SK-N-SH treated with all-trans-retinoic acid at 6 μM for 48 hours (cell line): ENCODE measurements around the gene CFAP210.
"Not testable (repeated sequence)": the region's sequence is repeated elsewhere in the genome, so short reads cannot be mapped to it uniquely, and the experiment has no call there.

Source experiments
- ATAC-seq: fragments of 200-7000 bp; cut with Tn5 transposase; 3 replicates; pipeline ENCODE4 v1.9.1; 2020; ENCODE audit warnings: mild to moderate bottlenecking, moderate library complexity
- ARNTL ChIP-seq: fragments of 450-650 bp; formaldehyde crosslinking; IDR thresholded peaks from 2 replicates; pipeline ENCODE4 v1.5.0; 2020; ENCODE audit warnings: low read depth, mild to moderate bottlenecking, moderate library complexity, borderline replicate concordance
- BACH2 ChIP-seq: fragments of 250-450 bp; sonication (Bioruptor Pico); IDR thresholded peaks from 2 replicates; pipeline ENCODE4 v1.9.0; 2021; ENCODE audit warnings: mild to moderate bottlenecking, borderline replicate concordance
- CREB5 ChIP-seq: fragments of 250-450 bp; sonication (Bioruptor Pico); IDR thresholded peaks from 2 replicates; pipeline ENCODE4 v1.5.1; 2020; ENCODE audit warnings: low read depth, mild to moderate bottlenecking, moderate library complexity
- CSDC2 ChIP-seq: fragments of 250-450 bp; sonication (Bioruptor Pico); IDR thresholded peaks from 2 replicates; pipeline ENCODE4 v1.5.0; 2020; ENCODE audit warnings: mild to moderate bottlenecking, moderate library complexity
- CSRNP3 ChIP-seq: fragments of 250-450 bp; sonication (Bioruptor Pico); IDR thresholded peaks from 2 replicates; pipeline ENCODE4 v1.5.1; 2021; ENCODE audit warnings: mild to moderate bottlenecking, moderate library complexity
- ESRRG ChIP-seq: fragments of 250-450 bp; sonication (Bioruptor Pico); IDR thresholded peaks from 2 replicates; pipeline ENCODE4 v1.6.1; 2021; ENCODE audit warnings: mild to moderate bottlenecking
- ISL1 ChIP-seq: fragments of 250-450 bp; sonication (Bioruptor Pico); IDR thresholded peaks from 2 replicates; pipeline ENCODE4 v2.1.2; 2022; ENCODE audit warnings: mild to moderate bottlenecking, moderate library complexity
- OSR1 ChIP-seq: fragments of 250-450 bp; sonication (Bioruptor Pico); IDR thresholded peaks from 2 replicates; pipeline ENCODE4 v1.8.0; 2022; ENCODE audit warnings: moderate library complexity, mild to moderate bottlenecking, inconsistent platforms
- PATZ1 ChIP-seq: fragments of 250-450 bp; sonication (Bioruptor Pico); IDR thresholded peaks from 2 replicates; pipeline ENCODE4 v1.8.0; 2020; ENCODE audit warnings: mild to moderate bottlenecking, moderate library complexity, borderline replicate concordance
- POU6F1 ChIP-seq: fragments of 250-450 bp; sonication (Bioruptor Pico); IDR thresholded peaks from 2 replicates; pipeline ENCODE4 v1.8.0; 2021; ENCODE audit warnings: low read depth, mild to moderate bottlenecking, moderate library complexity, borderline replicate concordance
- RARB ChIP-seq: fragments of 250-450 bp; sonication (Bioruptor Pico); IDR thresholded peaks from 2 replicates; pipeline ENCODE4 v1.8.0; 2021; ENCODE audit warnings: mild to moderate bottlenecking, moderate library complexity
- SNAI2 ChIP-seq: fragments of 250-450 bp; sonication (Bioruptor Pico); IDR thresholded peaks from 2 replicates; pipeline ENCODE4 v1.5.0; 2020; ENCODE audit warnings: mild to moderate bottlenecking, moderate library complexity
- TCF4 ChIP-seq: fragments of 250-450 bp; sonication (Bioruptor Pico); IDR thresholded peaks from 2 replicates; pipeline ENCODE4 v1.8.0; 2021; ENCODE audit warnings: mild to moderate bottlenecking, moderate library complexity, borderline replicate concordance
- TOX ChIP-seq: fragments of 250-450 bp; sonication (Bioruptor Pico); IDR thresholded peaks from 2 replicates; pipeline ENCODE4 v1.8.0; 2021; ENCODE audit warnings: mild to moderate bottlenecking, moderate library complexity, borderline replicate concordance
- ZC3H10 ChIP-seq: fragments of 250-450 bp; sonication (Bioruptor Pico); IDR thresholded peaks from 2 replicates; pipeline ENCODE4 v1.5.1; 2021; ENCODE audit warnings: mild to moderate bottlenecking, moderate library complexity
- ZFP3 ChIP-seq: fragments of 250-450 bp; sonication (Bioruptor Pico); IDR thresholded peaks from 2 replicates; pipeline ENCODE4 v1.5.0; 2020; ENCODE audit warnings: mild to moderate bottlenecking, moderate library complexity
- ZFP30 ChIP-seq: fragments of 450-650 bp; formaldehyde crosslinking; IDR thresholded peaks from 2 replicates; pipeline ENCODE4 v1.5.0; 2022; ENCODE audit warnings: mild to moderate bottlenecking, moderate library complexity
- ZNF565 ChIP-seq: fragments of 450-650 bp; formaldehyde crosslinking; conservative IDR thresholded peaks from 2 replicates; pipeline ENCODE4 v1.5.0; 2020; ENCODE audit warnings: low read depth, mild to moderate bottlenecking, moderate library complexity
- ZNF70 ChIP-seq: fragments of 450-650 bp; formaldehyde crosslinking; IDR thresholded peaks from 2 replicates; pipeline ENCODE4 v1.5.0; 2020; ENCODE audit warnings: mild to moderate bottlenecking, moderate library complexity
- ZNF8 ChIP-seq: fragments of 450-650 bp; formaldehyde crosslinking; IDR thresholded peaks from 2 replicates; pipeline ENCODE4 v1.5.0; 2020; ENCODE audit warnings: mild to moderate bottlenecking, moderate library complexity
- TF ChIP-seq, protein P1 (sequence below): fragments of 250-450 bp; sonication (Bioruptor Pico); IDR thresholded peaks from 2 replicates; pipeline ENCODE4 v1.5.0; 2020; ENCODE audit warnings: mild to moderate bottlenecking, moderate library complexity

Gene CFAP210

GRCh38 chr2:169704160-169704708 lies 10.0 kb upstream of the CFAP210 start:
- TF ChIP-seq BACH2 (CRISPR knock-in tag) (no peak), TCF4 (CRISPR knock-in tag) (no peak), ZNF565 (CRISPR knock-in tag) (no peak), OSR1 (CRISPR knock-in tag) (no peak), POU6F1 (CRISPR knock-in tag) (no peak), RARB (CRISPR knock-in tag) (no peak)
- ATAC-seq = no peak

- ATAC-seq = no peak
Observed at GRCh38 chr2:169702996-169703395, 8.8 kb upstream of the CFAP210 start.

GRCh38 chr2:169699173-169699572 lies 5.0 kb upstream of the CFAP210 start:
- ATAC-seq = not testable (repeated sequence)

More at GRCh38 chr2:169702996-169703395, 8.8 kb upstream of the CFAP210 start:
- TF ChIP-seq ARNTL (CRISPR knock-in tag) (no peak), RARB (CRISPR knock-in tag) (no peak), ESRRG (CRISPR knock-in tag) (no peak), ZNF565 (CRISPR knock-in tag) (no peak), ZNF8 (CRISPR knock-in tag) (no peak), BACH2 (CRISPR knock-in tag) (no peak), PATZ1 (CRISPR knock-in tag) (no peak), ZC3H10 (CRISPR knock-in tag) (no peak), ISL1 (CRISPR knock-in tag) (no peak), TCF4 (CRISPR knock-in tag) (no peak), TOX (no peak)

DNA sequence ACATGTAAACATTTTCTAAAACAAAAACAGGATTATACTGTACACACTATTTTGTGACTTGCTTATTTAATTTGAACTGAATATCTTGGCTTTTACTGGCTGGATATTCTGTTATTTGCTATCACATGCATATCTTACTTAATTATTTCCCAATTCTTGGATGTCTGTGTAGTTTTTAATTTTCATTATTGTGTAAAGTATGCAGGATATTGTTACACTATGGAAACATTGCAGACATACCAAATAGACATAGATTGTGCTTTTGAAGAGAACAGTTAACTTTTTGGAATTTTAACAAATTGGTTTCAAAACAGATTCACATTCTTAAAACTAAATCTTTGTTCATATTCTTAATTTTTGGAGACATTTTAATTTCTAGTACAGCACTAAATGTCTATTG lies 2.2 kb upstream of the CFAP210 start:
- no peak for ATAC-seq
- no peak for TF ChIP-seq POU6F1 (CRISPR knock-in tag)
- TF ChIP-seq ARNTL (CRISPR knock-in tag) = no peak
- TF ChIP-seq, protein P1, sequence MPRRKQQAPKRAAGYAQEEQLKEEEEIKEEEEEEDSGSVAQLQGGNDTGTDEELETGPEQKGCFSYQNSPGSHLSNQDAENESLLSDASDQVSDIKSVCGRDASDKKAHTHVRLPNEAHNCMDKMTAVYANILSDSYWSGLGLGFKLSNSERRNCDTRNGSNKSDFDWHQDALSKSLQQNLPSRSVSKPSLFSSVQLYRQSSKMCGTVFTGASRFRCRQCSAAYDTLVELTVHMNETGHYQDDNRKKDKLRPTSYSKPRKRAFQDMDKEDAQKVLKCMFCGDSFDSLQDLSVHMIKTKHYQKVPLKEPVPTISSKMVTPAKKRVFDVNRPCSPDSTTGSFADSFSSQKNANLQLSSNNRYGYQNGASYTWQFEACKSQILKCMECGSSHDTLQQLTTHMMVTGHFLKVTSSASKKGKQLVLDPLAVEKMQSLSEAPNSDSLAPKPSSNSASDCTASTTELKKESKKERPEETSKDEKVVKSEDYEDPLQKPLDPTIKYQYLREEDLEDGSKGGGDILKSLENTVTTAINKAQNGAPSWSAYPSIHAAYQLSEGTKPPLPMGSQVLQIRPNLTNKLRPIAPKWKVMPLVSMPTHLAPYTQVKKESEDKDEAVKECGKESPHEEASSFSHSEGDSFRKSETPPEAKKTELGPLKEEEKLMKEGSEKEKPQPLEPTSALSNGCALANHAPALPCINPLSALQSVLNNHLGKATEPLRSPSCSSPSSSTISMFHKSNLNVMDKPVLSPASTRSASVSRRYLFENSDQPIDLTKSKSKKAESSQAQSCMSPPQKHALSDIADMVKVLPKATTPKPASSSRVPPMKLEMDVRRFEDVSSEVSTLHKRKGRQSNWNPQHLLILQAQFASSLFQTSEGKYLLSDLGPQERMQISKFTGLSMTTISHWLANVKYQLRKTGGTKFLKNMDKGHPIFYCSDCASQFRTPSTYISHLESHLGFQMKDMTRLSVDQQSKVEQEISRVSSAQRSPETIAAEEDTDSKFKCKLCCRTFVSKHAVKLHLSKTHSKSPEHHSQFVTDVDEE = no peak
- TF ChIP-seq ESRRG (CRISPR knock-in tag) = no peak
- no peak for TF ChIP-seq ZC3H10 (CRISPR knock-in tag)
- TF ChIP-seq OSR1 (CRISPR knock-in tag) = no peak
- TF ChIP-seq BACH2 (CRISPR knock-in tag) = no peak
- no peak for TF ChIP-seq ISL1 (CRISPR knock-in tag)
- TF ChIP-seq ZFP3 = no peak
- TF ChIP-seq ZNF70 = no peak
- TF ChIP-seq TCF4 (CRISPR knock-in tag) = no peak
- no peak for TF ChIP-seq CSRNP3 (CRISPR knock-in tag)
- TF ChIP-seq CSDC2 (CRISPR knock-in tag) = no peak
- no peak for TF ChIP-seq CREB5
- TF ChIP-seq ZFP30 (CRISPR knock-in tag) = no peak
- TF ChIP-seq SNAI2 (CRISPR knock-in tag) = no peak
